ENCODE results near the gene MAPK14. TPM values are rescaled to one million over a fixed set of nuclear protein-coding genes. Genes with fewer than 3 reads are reported as not detected.

MAPK14 gene
- total and polyA plus RNA-seq, 2 donors (not counting 3 experiments of a cell fraction or from before 2014, with no cell fraction given) = 33.3 to 54.1 TPM

- no peak overlapping the region for H3K27ac ChIP-seq (ENCODE audit: insufficient read depth, low read depth, low read length)
- no peaks in the 10 kb centered on the region for H3K9me1 ChIP-seq (replicated peaks; ENCODE audit: control insufficient read depth, extremely low read depth, insufficient read depth, low read length)
- no peak overlapping the region for H3K4me2 ChIP-seq (ENCODE audit: insufficient read depth, low read length)
- ChIA-PET POLR2A (no interaction called here), CTCF (interaction anchor here (1.5 kb wide), 1 partner anchor 12 kb away, joined by 5 read pairs; no protein-coding TSS in a partner anchor)
- FAIRE-seq = no peak
- TF ChIP-seq MAX (IDR thresholded peaks at IDR 0.05; ENCODE audit: insufficient read depth, insufficient read length) (no peak), MYC (IDR thresholded peaks at IDR 0.05; ENCODE audit: low read depth, low read length) (no peak), CTCF (IDR thresholded peaks at IDR 0.05; ENCODE audit: extremely low read depth in 1 of 2, insufficient read depth in 1 of 2, low read depth in 1 of 2, low read length in 2 of 2) (no peak), POLR2AphosphoS5 (IDR thresholded peaks at IDR 0.05; ENCODE audit: insufficient read depth, low read depth, low read length) (no peak)
- H3K9ac ChIP-seq (replicated peaks; ENCODE audit: extremely low read depth, insufficient read depth, low read length) = no peak overlapping the region
- H4K20me1 ChIP-seq (replicated peaks; ENCODE audit: control insufficient read depth, extremely low read depth, insufficient read depth, low read length) = peaks cover 3% of the 10 kb centered on the region
- no peaks in the 10 kb centered on the region for H3K4me1 ChIP-seq (ENCODE audit: control insufficient read depth, extremely low read depth, insufficient read depth, low read length)
- no peak overlapping the region for H3K4me3 ChIP-seq (replicated peaks in 1 of 3; ENCODE audit: insufficient read depth in 1 of 3, low read depth in 1 of 3, low read length in 3 of 3)
- H3K27me3 ChIP-seq (ENCODE audit: control insufficient read depth in 2 of 2, insufficient read depth in 2 of 2, low read length in 2 of 2) = no peaks in the 10 kb centered on the region
- no TSS peak for BruUV-seq (replicated peaks)
- peaks cover 0 to 4% of the 10 kb centered on the region in 2 experiments for H3K36me3 ChIP-seq (ENCODE audit: control insufficient read depth in 2 of 2, extremely low read depth in 1 of 2, insufficient read depth in 2 of 2, low read length in 2 of 2)
- H2AFZ ChIP-seq (ENCODE audit: low read depth, low read length) = no peak overlapping the region
- no peaks in the 10 kb centered on the region for H3K9me3 ChIP-seq (replicated peaks; ENCODE audit: control insufficient read depth, insufficient read depth, low read length)
- dilution Hi-C loops (cut with MboI; ENCODE audit: extremely low pct_ligation_motif_present, low sequenced_read_pairs) (no loop called here), intact Hi-C loops (cut with micrococcal nuclease) (no loop called here)
- DNase-seq (ENCODE audit: low read depth, low spot score) = no peak
- H3K79me2 ChIP-seq (ENCODE audit: control insufficient read depth, insufficient read depth, low read length) = peaks cover 83% of the 10 kb centered on the region
These were observed 34.6 kb downstream of the MAPK14 start for GRCh38 chr6:36062247-36062646.

- Histone ChIP-seq H3K36me3 (ENCODE audit: control insufficient read depth in 2 of 2, extremely low read depth in 1 of 2, insufficient read depth in 2 of 2, low read length in 2 of 2) (peaks cover 0 to 4% of the 10 kb centered on the region in 2 experiments), H4K20me1 (replicated peaks; ENCODE audit: control insufficient read depth, extremely low read depth, insufficient read depth, low read length) (peaks cover 3% of the 10 kb centered on the region), H3K79me2 (ENCODE audit: control insufficient read depth, insufficient read depth, low read length) (peaks cover 84% of the 10 kb centered on the region), H3K4me3 (replicated peaks in 1 of 3; ENCODE audit: insufficient read depth in 1 of 3, low read depth in 1 of 3, low read length in 3 of 3) (no peak overlapping the region), H3K4me2 (ENCODE audit: insufficient read depth, low read length) (no peak overlapping the region), H3K9ac (replicated peaks; ENCODE audit: extremely low read depth, insufficient read depth, low read length) (no peak overlapping the region), H2AFZ (ENCODE audit: low read depth, low read length) (no peak overlapping the region), H3K9me1 (replicated peaks; ENCODE audit: control insufficient read depth, extremely low read depth, insufficient read depth, low read length) (no peaks in the 10 kb centered on the region), H3K4me1 (ENCODE audit: control insufficient read depth, extremely low read depth, insufficient read depth, low read length) (peaks cover 4% of the 10 kb centered on the region), H3K9me3 (replicated peaks; ENCODE audit: control insufficient read depth, insufficient read depth, low read length) (no peaks in the 10 kb centered on the region), H3K27ac (ENCODE audit: insufficient read depth, low read depth, low read length) (no peak overlapping the region), H3K27me3 (ENCODE audit: control insufficient read depth in 2 of 2, insufficient read depth in 2 of 2, low read length in 2 of 2) (no peaks in the 10 kb centered on the region)
- no TSS peak for BruUV-seq (replicated peaks)
- no peak for DNase-seq (ENCODE audit: low read depth, low spot score)
- FAIRE-seq = no peak
- intact Hi-C loops (cut with micrococcal nuclease) = no loop called here
- no peak for TF ChIP-seq MAX (IDR thresholded peaks at IDR 0.05; ENCODE audit: insufficient read depth, insufficient read length)
- no peak for TF ChIP-seq GATA2 (IDR thresholded peaks at IDR 0.05; ENCODE audit: insufficient read depth, insufficient read length, low read depth, low read length)
- TF ChIP-seq POLR2AphosphoS5 (IDR thresholded peaks at IDR 0.05; ENCODE audit: insufficient read depth, low read depth, low read length) = no peak
- TF ChIP-seq JUN (IDR thresholded peaks at IDR 0.05; ENCODE audit: borderline replicate concordance, insufficient read depth, insufficient read length, low read depth) = no peak
- no peak for TF ChIP-seq EZH2 (IDR thresholded peaks at IDR 0.05; ENCODE audit: borderline replicate concordance, low read depth, low read length, severe bottlenecking)
- no peak for TF ChIP-seq MYC (IDR thresholded peaks at IDR 0.05; ENCODE audit: low read depth, low read length)
- TF ChIP-seq POLR2A (IDR thresholded peaks at IDR 0.05; ENCODE audit: low read depth, low read length) = no peak
- no peak for TF ChIP-seq FOS (IDR thresholded peaks at IDR 0.05; ENCODE audit: borderline replicate concordance, insufficient read depth, low read length)
- no peak for TF ChIP-seq CTCF (IDR thresholded peaks at IDR 0.05; ENCODE audit: extremely low read depth in 1 of 2, insufficient read depth in 1 of 2, low read depth in 1 of 2, low read length in 2 of 2)
- dilution Hi-C loops (cut with MboI; ENCODE audit: extremely low pct_ligation_motif_present, low sequenced_read_pairs) = no loop called here
- CTCF ChIA-PET = no interaction called here
- POLR2A ChIA-PET = no interaction called here
These were observed 35.9 kb downstream of the MAPK14 start for GRCh38 chr6:36063318-36064060.
